HG02642 (cell line): ENCODE results near the gene CDC14B.

Source experiments
- ATAC-seq: cut with Tn5 transposase; IDR thresholded peaks from one replicate; pipeline ENCODE4 v1.9.1; 2021; ENCODE audit warnings: mild to moderate bottlenecking; ENCODE audit not compliant: unreplicated experiment, poor library complexity

The CDC14B gene

GRCh38 chr9:96619491-96620180, at the start of gene CDC14B:
Gene CDC14B (minus strand): TSS chr9:96619843. CDS start chr9:96619378, 465 bp downstream.
- ATAC-seq, result peak; percentile 77

- ATAC-seq, result no peak
Measured at GRCh38 chr9:96668868-96669534, 49.4 kb upstream of the CDC14B start.

GRCh38 chr9:96667363-96667728, 47.7 kb upstream of the CDC14B start:
- no peak for ATAC-seq

GRCh38 chr9:96666653-96667362, 47.2 kb upstream of the CDC14B start:
- peak; percentile 78 for ATAC-seq

GRCh38 chr9:96665789-96666188, 46.1 kb upstream of the CDC14B start:
- no peak for ATAC-seq

DNA sequence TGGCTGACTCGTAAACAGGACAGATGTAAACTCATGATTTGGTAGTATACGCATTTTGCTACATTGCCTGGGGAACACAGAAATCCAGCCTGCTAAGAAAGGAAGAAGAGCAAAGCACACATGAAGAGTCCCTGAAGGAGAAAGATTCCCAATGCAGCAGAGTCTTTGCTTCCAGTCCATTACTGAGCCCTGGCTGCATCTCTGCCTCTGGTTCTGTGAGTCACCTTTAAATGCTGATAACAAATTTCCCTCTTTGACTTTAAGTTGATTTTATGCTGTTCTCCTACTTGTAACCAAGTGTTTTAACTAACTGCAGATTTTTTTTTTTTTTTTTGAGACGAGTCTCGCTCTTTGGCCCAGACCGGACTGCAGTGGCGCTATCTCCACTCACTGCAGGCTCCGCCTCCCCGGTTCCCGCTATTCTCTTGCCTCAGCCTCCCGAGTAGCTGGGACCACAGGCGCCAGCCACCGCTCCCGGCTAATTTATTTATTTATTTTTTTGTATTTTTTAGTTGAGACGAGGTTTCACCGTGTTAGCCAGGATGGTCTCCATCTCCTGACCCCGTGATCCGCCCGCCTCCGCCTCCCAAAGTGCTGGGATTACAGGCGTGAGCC, 44.0 kb upstream of the CDC14B start:
- ATAC-seq, result no peak

DNA sequence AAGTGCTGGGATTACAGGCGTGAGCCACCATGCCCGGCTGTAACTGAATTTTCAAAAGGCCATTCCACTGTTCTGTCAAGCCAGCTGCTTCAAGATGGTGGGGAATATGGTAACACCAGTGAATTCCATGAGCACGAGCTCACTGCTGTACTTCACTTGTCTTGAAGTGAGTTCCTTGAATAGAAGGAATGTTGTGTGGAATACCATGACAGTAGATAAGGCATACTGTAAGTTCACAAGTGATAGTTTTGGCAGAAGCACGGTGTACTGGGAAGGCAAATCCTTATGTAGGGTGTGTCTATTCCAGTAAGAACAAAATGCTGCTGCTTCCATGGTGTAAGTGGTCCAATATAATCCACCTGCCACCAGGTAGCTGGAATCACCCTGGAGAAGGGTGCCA, 42.1 kb upstream of the CDC14B start:
- no peak for ATAC-seq

GRCh38 chr9:96660692-96661248, 41.1 kb upstream of the CDC14B start:
- ATAC-seq, result no peak

- peak; percentile 84 for ATAC-seq
Measured at GRCh38 chr9:96655198-96655851, 35.7 kb upstream of the CDC14B start, which contains the start of gene PRXL2C. Gene PRXL2C (minus strand): TSS chr9:96655317. CDS start chr9:96655281, 36 bp downstream.

DNA sequence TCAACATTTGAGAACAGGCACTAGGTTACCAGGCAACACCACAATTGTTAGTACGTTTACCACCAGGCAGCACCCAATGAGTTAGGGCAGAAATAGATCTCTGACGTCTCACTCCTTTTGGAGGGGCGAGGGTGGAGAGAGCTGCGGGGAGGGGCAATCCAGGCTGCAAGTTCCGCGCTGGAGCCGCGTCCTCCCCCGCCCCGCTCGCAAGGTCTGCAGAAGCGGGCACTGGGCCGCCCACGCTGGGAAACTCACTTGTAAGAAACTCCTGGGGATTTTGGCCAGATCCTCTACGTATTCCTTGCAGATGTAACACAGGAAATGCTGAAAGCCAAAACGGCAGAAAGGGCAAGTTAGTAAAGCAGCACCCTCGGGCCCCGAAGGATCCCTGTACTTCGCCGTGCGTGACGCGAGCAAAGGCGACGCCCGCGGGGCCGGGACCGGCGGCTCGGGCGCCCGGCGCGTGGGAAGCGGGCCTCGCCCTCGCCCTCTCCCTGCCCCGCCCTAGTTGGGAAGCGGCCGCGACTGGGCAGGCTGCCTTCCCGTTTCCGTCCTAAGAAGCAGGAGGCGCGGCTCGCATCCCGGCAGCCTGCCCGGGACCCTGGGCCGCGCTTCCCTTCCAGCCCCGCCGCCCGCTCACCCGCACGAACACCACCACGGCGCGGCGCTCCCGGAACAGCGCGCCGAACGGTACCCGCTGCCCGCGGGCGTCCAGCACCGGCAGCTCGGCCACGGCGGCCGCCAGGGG, 35.0 kb upstream of the CDC14B start:
- ATAC-seq, result peak; percentile 61

DNA sequence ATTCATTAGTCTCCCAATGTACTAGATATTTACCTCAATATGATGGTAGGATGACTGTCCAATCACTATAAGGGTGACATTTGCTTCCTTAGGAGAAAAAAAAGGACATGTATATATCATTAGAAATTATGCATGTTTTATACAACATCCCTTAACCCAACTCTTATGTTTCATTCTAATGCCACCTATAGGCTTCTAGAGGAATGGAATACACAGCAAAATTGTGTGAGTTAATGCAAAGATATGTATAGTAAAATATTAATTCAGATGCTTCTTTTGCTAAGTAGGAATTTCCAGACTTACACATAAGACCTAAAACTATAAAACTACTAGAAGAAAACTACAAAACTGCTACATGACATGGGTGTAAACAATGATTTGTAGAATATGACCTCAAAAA, 32.0 kb upstream of the CDC14B start:
- ATAC-seq, result no peak

DNA sequence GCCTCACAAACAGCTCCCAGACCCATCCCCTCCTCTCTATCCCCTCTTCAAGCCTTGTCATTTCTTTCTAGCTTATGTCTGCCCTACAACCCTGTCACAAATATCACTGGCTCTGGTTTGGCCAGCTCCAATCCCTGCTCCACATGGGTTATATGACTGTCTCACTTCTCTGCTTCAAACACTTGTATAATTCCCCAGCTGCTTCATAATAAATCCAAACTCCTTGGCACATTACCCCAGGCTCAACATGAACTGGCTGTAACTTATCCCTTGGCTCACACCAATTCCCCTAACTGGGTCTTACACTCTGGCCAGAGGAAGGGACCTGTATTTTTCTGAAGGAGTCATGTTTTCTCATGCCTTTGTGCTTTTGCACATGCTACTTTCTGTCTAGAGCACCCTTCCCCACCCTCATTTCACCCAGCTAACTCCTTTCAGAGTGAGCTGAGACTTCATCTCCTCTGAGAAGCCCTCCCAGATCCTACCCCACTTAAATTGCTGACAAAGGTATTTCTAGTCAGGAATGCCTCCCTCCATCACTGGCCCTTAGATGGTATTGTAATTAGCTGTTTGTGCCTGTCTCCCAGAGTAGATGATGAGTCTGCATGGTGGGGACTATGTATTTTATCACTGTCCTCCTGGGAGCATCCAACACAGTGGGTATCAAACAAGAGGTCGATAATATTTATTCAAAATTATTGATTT, 30.1 kb upstream of the CDC14B start:
- ATAC-seq, result no peak

DNA sequence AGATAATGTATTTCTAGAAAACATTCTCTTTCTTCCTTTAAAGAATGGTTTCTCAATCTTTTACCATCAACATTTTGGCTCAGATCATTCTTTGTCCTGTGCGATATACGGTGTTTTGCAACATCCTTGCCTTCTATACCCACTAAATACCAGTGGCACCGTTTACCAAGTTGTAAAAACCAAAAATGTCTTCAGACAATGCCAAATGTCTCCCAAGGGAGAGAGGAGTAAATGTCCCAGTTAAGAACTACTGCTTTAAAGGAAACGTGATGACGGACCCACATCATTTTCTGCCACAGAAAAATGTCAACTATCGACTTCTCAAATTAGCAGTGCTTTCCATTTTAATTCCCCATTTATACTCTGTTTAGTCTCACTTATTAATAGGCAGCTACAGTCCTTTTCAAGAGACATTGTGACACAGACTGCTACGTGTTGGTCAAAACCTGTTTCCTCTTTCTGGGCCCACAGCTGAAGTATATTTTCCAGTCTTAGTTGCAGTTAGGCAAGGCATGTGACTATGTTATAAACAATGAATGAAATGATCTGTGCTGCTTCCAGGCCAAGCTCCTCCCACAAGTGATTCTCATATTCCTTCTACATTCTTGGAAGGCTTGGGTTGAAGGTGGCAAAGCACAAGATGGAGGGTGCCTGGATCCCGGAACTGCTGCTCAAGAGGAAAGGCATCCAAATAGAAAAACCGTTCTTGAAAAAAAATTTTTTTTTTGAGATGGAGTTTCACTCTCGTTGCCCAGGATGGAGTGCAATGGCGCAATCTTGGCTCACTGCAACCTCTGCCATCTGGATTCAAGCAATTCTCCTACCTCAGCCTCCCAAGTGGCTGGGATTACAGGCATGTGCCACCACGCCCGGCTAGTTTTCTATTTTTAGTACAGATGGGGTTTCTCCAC, 26.7 kb upstream of the CDC14B start:
- no peak for ATAC-seq

GRCh38 chr9:96644137-96644536, 24.5 kb upstream of the CDC14B start:
- ATAC-seq, result no peak

DNA sequence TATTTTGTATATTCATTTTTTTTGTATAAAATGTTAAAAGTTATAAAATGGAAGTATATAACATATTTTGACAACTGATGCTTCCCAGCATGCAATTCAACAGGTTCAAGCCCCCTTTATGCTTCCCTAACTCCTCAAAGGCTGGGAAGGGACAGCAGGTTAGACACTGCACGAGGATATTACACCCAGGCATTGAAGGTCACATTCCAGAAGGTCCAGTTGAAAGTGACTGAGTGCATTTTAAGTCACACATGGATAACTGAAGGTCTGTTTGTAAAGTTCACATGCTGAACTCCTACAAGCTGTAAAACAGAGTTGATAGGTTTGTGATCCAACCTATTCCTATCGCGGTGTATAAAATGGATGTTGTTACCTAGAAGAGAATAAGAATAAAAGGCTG, 21.9 kb upstream of the CDC14B start:
- no peak for ATAC-seq

GRCh38 chr9:96638606-96639364, 19.1 kb upstream of the CDC14B start:
- no peak for ATAC-seq

- ATAC-seq, result no peak
Measured at GRCh38 chr9:96636368-96636767, 16.7 kb upstream of the CDC14B start.
